Placental epithelial cell (primary cell): ENCODE measurements around the gene MARCHF5. TPM values are rescaled to one million over a fixed set of nuclear protein-coding genes. Genes with fewer than 3 reads are reported as not detected.

ENCODE experiments used
- small RNA-seq: library from RNA; depleted of rRNA; stranded (forward); fragments of <200 nt; gene quantifications from one replicate; pipeline ENCODE3, GENCODE V24; 2012
- total RNA-seq: library from RNA; depleted of rRNA; stranded (reverse); fragments of >200 nt; gene quantifications from 2 replicates; pipeline ENCODE4 v1.2.3, GENCODE V29; 2012

MARCHF5 gene, protein sequence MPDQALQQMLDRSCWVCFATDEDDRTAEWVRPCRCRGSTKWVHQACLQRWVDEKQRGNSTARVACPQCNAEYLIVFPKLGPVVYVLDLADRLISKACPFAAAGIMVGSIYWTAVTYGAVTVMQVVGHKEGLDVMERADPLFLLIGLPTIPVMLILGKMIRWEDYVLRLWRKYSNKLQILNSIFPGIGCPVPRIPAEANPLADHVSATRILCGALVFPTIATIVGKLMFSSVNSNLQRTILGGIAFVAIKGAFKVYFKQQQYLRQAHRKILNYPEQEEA
- 17.7 and 27.5 TPM in 2 replicates for total RNA-seq

DNA sequence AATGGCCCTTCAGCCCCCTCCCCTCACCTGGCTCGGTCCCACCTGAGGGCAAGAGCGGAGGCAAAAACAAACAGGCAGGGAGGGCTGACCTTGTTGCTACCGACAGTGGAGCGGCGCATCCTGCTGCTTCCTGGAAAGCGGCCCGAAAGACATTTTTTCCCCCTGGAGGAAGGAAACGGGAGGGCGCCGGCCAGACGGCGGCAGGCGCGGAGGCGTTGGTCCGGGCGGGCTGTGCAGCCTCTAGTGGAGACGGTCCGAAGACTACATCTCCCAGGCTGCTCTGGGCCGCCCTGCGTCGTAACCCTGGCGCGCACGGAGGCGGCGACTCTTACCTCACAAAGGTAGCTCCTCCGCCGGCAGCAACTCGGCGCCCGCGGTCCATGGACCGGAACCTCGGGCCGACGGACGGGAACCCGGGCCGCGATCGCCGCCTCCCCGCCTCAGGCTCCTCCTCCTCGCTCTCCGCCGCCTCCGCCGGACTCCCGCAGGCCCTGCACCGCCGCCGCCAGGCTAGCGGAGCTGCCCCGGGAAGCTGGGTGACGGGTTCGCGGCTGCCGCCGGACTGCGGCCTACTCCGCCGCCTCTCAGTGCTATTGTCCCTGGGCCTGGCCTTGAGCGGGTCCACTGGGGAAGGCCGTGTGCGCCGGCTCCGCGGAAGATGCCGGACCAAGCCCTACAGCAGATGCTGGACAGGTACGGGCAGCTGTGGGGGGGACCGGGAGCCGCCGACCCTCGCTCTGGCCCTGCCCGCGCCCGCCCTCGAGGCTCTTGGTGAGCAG lies at the start of gene MARCHF5, which contains the start of gene CPEB3:
TSS of gene MARCHF5 (plus strand) at position 331 of the 779 bp plus-strand sequence. CDS start at position 659, 328 bp downstream.
TSS of gene CPEB3 (minus strand) at position 242 of the 779 bp plus-strand sequence. CDS start 50,728 bp downstream, outside the sequence.

Small RNAs within 50 kb of the gene (small RNA-seq; reads per million reads assigned to genes)
- gene RF00019, result not detected
- gene RNY3P12, result not detected

Other genes starting within 250 kb of the MARCHF5 start
- gene CPEB3, start 89 bp upstream of the MARCHF5 start, total RNA-seq, result 0.65 and 0.79 TPM in 2 replicates